Stimulated activated CD8-positive, alpha-beta memory T cell treated with anti-CD3 and anti-CD28 coated beads, Interleukin-12 subunit alpha, Interleukin-12 subunit beta, amount 100 ng/mL, for 4 hours (primary cell): ENCODE measurements around the gene FAM216B.
"Not testable (repeated sequence)": the region's sequence is repeated elsewhere in the genome, so short reads cannot be mapped to it uniquely, and the experiment has no call there.

ENCODE experiments used
- DNase-seq: peaks from one replicate; pipeline ENCODE4 v3.0.0-alpha.2; 2020; ENCODE audit warnings: low read depth

FAM216B gene

DNA sequence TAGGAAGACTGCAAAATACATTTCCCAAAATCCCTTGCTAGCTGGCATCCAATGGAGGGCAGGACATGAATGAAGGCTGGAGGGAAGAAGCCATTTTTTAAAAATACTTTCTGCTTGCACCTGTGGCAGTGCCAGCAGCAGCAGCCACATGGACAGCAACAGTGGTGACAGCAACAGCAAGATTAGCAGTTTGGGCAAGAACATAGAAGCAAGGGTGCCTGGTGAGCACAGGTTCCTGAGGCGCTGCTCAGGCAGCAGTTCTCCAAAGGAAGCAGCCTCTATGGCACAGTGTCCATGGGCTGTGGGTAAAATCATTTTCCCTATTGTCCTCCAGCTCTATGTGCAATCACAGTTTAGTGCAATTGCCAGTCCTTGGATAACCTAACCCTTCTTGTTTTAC, 1.3 kb upstream of the FAM216B start:
- DNase-seq: no peak

DNA sequence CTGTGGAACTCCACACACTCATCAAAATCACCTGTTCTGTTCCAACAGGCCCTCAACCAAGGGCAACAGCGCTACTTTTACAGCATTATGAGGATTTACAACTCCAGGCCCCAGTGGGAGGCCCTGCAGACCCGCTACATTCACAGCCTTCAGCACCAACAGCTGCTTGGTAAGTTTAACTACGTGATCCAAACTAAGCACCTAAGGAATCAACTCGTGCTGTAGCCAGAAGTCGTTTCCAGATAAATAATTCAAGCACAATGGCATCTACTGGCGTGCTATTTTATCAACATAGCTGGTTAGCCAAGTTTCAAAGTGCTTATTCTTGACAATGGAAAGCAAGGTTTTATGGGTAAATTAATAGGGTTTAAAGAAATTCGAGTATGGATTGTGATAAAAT, 5.3 kb downstream of the FAM216B start:
- no peak for DNase-seq

DNA sequence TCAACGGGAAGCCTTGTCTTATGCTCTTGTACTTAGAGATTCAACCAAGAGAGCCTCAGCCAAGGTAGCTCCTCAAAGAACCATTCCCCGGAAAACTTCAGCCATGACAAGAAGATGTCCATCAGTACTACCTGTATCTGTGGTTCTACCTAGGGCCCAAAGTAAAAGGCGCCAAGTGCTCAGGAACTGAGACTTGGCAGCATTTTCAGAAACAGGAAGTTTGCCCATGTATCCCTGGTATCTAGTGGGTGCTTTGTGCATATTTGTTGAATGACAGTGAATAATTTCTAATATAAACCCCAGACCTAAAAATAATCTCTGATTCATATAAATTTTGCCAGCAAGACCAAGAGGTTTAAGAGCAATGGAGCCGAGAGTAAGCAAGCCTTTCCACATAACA, 7.2 kb downstream of the FAM216B start:
- no peak for DNase-seq

- no peak for DNase-seq
Observed at GRCh38 chr13:42792154-42792553, 10.8 kb downstream of the FAM216B start.

DNA sequence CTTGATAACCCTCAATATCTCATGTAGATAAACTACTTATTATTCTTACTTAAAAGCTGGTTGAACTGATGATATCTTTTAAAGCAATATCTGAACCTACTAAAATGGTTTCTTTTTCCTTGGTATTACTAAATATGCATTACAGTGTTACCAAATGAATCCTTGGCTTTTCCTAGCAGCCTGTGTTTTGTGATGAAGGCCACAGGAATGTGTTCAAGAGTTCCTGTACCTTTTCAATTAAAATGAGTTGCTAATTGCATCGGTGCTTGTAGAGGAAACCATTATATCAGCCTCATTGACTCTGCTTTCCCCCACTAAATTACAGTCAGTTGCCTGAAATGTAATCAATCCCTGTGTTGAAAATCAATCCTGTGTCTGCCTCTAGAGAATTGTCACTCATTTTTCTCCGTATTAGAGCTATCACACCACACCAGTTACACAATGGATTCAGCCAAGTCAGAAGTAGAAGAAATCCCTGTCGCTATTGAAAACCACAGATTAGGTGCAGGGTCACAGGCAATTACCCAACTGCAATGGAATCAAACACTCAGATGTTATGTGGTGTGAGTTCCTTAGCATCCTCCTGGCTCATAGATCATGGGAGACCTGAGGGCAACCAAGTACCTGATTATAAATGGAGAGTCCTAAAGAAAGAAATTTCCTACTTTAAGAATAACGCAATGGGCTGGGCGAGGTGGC, 13.3 kb downstream of the FAM216B start:
- no peak for DNase-seq

GRCh38 chr13:42795666-42796065, 14.3 kb downstream of the FAM216B start:
- no peak for DNase-seq

GRCh38 chr13:42796747-42797356, 15.5 kb downstream of the FAM216B start:
- DNase-seq: no peak

DNA sequence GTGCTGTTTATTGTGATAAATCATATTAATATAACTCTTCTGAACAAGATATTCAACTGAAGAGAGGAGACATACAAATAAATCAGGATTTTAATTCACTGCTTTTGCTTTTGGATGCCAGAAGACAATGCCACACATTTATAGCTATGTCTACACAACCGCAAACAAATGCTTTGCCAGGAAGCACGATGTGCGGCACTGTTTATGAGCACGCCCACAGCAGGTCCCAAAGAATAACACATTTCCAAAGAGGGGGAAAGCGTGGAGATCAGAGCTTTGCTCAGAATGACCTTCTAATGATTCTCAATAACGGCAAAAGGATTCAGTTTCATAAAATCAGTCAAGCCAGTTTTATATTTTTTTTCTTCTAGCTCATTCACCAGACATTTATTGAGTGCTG, 16.7 kb downstream of the FAM216B start:
- no peak for DNase-seq

DNA sequence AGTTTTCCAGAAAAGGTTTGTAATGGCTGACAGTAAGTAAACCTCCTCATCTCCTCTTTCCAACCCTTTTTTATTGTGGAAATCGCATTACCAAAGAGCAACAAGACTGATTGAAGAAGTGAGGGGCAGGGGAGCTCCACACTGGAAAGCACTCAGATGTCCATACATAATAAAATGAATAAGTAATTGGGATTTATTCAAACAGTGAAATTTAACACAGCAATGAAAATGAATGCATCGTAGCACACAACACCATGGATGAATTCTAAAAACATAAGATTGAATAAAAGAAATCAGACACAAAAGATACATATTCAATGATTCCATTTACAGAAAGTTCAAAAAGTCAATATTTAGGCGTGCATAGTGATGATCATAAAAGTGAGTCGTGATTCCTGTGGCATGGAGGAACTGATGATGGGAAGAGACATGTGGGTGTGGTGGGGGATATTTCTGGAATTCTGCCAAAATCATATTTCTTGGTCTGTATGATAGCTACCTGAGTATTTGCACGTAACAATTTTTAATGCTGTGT, 18.8 kb downstream of the FAM216B start:
- no peak for DNase-seq

DNA sequence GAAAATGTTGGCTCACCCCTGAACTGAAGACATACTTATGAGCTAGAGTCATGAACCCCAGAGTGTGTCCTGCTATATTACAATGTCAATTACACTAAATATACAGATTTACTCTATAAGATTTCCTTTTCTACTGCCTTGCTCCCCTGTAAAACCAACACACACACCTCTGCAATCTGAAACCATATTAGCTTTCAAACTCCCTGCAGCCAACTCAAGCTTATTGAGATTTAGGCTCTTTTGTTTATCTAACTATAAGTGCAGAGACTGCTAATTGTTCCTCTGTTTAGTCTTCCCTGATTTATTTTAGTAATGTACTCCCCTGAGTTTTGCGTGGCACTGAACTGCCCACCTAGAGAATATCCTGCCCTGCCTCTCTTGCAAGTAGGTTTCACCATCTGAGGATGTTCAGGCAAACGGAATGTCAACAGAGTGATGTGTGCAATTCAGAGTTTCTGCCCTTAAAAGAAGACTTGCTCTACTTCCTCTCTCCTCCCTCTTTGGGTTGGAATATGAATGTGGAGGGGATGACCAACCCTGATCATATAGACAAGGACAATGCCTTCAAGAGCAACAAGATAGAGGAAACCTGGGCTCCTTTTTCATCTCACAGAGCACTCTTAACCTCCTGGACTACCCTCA, 22.3 kb downstream of the FAM216B start:
- DNase-seq: no peak

DNA sequence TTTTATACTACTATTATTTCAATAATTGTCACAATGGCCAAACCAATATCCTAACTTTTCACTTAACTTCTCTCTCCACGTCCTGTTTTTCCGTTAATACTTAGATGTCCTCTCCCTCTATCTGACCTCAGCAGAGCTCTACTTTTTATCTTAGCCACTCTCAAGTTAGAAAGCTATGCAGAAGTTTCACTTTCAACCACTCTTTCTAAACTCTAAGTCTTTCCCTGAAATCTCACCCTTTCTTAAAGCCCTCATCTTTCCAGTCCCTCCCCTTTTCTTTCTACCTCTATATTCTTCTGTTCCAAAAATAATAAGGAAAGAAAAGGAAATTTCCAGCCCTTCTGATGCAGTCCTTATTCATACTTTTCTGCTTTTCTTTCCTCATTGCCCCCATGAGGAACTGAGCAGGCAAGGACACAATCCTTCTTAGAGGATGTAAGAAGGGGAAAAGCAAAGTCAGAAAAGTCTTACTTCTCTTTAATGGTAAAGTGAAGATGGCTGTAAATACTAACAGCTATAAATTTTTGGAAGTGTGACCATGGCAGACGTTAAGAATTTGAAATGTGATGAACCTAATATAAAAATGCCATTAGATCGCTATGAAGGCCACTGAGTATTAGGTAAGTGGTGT, 23.0 kb downstream of the FAM216B start:
- DNase-seq: no peak

GRCh38 chr13:42807241-42807640, 25.9 kb downstream of the FAM216B start:
- DNase-seq: no peak

DNA sequence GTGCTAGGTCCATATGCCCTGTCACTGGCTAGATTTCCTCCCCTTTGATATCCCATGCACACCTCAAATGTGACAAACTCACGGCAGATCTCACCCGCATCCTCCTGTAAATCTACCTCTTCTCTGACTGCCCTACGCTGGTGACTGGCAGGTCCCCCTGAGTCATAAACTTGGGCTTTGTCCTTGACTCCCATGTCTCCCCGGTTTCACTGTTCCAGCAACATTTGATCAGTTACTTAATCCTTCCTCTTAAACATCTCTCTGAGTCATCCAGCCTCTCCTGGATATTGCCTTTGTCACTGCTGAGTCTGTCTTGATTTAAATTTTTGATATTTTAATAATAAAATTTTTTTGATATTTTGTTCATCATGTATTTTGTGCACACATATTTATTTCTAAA, 26.5 kb downstream of the FAM216B start:
- no peak for DNase-seq

DNA sequence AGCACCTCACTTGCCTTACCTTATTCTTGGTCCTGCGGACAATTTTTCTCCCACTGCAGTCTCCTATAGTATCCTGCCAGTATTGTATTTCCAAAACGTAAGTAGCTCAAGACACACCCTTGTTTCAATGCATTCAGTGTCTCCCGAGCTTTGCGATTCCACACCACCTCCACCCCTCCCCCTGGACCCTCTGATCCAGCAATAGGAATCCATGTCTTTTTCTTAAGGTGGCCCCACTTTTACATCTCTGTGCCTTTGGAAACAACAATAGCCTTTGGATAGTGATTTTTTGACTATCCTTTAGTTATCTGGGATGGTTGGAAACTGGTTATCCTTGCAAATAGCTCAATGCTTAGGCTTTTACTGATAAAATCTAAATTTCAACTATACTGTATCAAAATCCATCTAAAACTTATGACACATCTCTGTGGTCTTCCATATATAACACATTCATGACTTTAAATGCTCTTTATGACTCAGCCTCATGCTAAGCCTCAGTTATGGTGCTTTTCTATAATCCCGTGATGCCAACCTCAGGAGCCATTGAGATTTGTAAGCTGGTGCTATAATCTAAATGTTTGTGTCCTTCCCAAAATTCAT, 27.1 kb downstream of the FAM216B start:
- no peak for DNase-seq

- no peak for DNase-seq
Observed at GRCh38 chr13:42812316-42812715, 30.9 kb downstream of the FAM216B start.

DNA sequence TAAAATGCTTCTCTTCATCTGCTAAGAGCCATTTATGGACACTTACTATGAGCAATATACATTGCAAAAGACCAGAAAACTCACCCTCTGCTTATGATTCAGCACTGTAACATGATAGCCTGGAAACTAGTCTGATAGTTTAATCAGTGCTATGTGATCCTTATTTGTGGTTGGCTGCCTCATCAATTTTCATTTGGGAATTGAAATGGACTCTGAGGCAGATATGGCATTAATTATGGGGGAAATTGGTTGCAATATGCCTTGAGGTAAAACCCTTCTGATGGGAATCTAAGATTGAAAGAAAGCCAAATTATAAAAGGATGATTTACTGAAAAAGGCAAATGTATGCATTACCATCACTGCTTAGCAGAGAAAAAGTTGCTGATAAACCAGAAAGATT, 33.5 kb downstream of the FAM216B start:
- DNase-seq: no peak

- DNase-seq: no peak
Observed at GRCh38 chr13:42815681-42816080, 34.3 kb downstream of the FAM216B start.

GRCh38 chr13:42816538-42816937, 35.2 kb downstream of the FAM216B start:
- no peak for DNase-seq

- DNase-seq: not testable (repeated sequence)
Observed at GRCh38 chr13:42819687-42820086, 38.3 kb downstream of the FAM216B start.

- DNase-seq: no peak
Observed at GRCh38 chr13:42820451-42820850, 39.1 kb downstream of the FAM216B start.

- no peak for DNase-seq
Observed at GRCh38 chr13:42821437-42821836, 40.1 kb downstream of the FAM216B start.

DNA sequence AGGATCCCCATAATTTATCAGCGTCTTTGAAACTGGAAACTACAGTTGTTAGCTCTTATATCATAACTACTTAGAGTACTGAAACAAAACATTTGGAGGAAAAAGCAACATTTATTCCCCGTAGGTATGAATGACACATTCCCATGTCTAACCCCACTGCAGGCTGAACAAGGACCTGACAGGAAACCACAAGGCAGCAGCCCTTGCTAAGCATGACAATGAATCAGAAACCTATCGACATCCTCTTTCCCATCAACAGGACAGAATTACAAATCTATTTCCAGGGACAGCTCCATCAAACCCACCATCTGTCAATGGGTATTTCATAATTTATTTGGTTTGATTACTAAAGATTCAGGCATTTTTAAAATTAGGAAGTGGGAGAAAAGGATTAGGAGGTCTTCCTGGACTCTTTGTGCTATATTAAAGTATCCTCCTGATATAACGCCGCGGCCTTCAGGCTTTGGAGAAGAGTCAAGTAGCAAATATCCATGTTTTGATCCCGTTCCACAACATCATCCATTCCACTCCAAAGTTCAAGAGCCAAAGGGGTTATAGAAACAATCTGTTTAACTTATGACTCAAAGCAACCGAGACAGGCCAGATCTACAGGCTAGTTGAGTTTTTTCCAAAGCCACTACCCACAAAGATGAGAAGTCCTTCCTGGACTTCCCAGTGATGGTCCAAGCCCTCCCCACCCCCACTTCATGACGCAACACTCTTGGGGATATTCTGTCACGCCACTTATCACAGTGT, 51.1 kb downstream of the FAM216B start:
- no peak for DNase-seq
